Germinal center (tissue), 1 donor: ENCODE results near the gene GATA5.
"Not testable (repeated sequence)": the region's sequence is repeated elsewhere in the genome, so short reads cannot be mapped to it uniquely, and the experiment has no call there.

Source experiments
- DNase-seq: peaks from one replicate; pipeline ENCODE4 v3.0.0; 2012; ENCODE audit warnings: mixed read lengths, low spot score

GATA5 gene

DNA sequence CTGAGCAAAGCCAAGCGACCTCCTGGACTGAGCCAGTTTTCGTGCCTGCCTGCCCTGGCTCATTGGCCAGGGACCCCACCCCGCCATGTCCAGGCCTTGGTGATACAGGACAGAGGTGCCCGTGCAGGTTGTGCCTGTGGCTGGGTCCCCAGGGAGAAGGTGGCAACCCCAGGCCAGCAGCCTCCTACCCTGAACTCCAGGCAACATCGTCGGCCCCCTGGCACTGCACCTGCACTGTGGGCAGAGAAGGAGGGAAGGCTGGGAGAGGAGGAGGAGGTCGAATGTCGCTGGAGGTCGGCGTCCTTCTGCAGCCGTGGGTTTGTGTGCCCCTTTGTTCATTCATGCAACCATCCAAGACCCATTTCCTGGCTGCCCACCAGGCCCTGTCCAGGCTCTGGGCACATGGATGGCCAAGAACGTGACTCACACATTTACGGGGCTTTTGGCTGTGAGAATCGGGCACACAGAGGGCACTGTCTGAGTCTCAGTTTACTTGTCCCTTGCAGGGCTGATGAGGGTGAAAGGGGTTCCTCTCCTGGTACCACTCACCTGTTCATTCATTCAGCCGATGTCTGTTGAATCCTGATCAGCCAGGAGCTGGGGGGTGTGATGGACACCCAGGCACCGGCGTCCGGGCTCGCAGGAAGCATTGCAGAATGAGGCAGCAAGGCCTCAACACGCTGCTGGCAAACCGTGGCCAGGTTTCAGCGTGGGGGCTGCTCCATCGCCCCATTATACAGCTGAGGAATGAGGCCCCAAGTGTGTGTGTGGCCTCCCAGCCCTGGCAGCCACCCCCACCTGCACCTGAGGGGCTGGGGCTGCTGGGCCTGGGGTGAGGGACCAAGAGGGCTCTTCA lies 46.1 kb downstream of the GATA5 start:
- DNase-seq, result no peak

- no peak for DNase-seq
These were observed 47.1 kb downstream of the GATA5 start for GRCh38 chr20:62428396-62429295.

DNA sequence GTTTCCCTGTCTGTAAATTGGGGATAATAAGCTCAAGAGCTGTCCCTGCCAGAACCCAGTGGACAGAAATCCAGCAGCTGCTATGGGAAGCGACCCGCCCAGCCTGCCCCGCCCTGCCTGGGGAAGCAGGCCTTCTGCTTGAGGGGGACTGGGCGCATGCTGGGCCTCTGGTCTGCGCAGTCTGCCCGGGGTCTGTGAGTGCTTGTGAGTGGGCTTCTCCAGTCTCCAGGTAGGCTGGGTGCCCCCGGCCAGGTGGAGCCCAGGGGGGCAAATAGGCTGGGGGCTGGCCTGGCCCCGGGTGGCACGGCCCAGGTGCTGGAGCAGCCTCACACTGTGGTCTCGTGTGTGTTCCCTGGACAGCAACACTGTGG lies 47.8 kb downstream of the GATA5 start:
- DNase-seq, result no peak

- DNase-seq, result no peak
These were observed 48.4 kb downstream of the GATA5 start, which contains the start of gene RBBP8NL for GRCh38 chr20:62427172-62428001. TSS of gene RBBP8NL (minus strand) at chr20:62427539. CDS start at chr20:62419647, 7,892 bp downstream.

DNA sequence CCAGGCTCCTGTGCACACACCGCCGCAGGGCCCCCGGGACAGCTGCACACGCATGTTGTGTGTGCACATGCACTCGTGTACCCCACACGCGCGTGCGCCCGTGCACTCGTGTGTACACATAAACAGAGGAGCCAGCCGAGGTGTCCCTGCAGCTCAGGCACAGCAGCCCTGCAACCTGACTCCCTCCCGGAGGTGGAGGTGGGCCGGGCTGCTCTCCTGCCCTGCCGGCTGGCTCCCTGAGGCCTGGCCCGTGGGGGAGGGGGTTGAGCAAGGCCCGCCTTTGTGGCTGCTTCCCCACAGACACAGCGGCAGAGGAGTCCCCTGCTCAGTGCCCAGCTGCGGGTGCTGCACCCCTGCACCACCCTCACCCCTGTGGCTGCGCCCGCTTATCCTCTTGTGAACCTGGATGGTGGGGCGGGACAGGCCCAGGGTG lies 49.1 kb downstream of the GATA5 start:
- no peak for DNase-seq

DNA sequence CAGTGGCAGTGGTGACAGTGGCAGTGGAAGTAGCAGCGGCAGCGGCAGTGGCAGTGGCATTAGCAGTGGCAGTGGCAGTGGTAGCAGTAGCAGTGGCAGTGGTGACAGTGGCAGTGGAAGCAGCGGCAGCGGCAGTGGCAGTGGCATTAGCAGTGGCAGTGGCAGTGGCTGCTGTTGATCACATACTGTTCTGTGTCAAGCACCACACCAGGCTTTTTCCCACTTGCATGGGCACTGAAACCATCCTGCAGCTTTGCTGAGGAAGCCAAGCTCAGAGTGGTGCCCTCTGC lies 49.8 kb downstream of the GATA5 start:
- not testable (repeated sequence) for DNase-seq

GRCh38 chr20:62425281-62426058 lies 50.3 kb downstream of the GATA5 start:
- DNase-seq, result no peak

- DNase-seq, result no peak
These were observed 51.3 kb downstream of the GATA5 start for GRCh38 chr20:62424249-62425107.

GRCh38 chr20:62423326-62423706 lies 52.5 kb downstream of the GATA5 start:
- no peak for DNase-seq

DNA sequence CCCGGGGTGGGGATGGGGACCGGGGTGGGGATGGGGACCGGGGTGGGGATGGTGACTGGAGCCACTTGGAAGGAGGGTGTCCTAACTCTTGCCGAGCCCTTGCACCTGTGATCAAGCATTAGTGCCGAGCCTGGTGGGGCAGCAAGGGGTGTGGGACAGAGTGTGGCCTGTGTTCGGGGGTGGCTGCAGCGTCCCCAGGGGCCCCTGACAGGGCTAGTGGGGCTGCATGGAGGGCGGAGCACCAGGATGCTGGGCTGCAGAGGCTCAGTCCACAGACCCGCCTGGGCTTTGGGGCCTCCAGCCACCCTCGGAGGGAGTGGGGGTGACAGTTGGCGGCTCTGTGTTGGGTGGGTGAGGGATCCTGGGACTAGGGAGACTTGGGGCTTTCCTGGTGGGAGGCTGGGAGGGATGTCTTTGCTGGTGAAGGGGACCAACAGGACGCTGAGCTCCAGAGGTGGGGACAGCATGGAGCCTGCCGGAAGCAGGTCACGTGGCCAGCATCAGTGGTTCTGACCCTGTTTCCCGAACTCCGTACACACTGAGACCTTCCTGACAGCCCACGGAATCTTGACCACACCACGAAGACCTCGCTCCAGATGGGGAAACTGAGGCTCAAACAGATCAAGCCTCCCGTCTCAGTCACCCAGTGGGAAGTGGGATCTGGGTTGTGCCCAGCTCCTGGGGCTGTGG lies 53.0 kb downstream of the GATA5 start:
- DNase-seq, result no peak

DNA sequence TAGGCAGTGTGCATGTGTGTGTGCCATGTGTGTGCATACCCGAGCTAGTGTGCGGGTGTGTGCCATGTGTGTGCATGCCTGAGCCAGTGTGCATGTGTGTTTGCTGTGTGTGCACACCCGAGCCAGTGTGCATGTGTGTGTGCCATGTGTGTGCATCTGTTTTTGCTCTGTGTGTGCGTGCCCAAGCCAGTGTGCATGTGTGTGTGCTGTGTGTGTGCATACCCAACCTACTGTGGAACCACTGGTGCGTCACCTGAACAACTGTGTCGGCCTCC lies 54.1 kb downstream of the GATA5 start:
- DNase-seq, result no peak

- no peak for DNase-seq
These were observed 54.7 kb downstream of the GATA5 start for GRCh38 chr20:62420846-62421715.

GRCh38 chr20:62419759-62420158 lies 56.0 kb downstream of the GATA5 start:
- DNase-seq, result no peak

DNA sequence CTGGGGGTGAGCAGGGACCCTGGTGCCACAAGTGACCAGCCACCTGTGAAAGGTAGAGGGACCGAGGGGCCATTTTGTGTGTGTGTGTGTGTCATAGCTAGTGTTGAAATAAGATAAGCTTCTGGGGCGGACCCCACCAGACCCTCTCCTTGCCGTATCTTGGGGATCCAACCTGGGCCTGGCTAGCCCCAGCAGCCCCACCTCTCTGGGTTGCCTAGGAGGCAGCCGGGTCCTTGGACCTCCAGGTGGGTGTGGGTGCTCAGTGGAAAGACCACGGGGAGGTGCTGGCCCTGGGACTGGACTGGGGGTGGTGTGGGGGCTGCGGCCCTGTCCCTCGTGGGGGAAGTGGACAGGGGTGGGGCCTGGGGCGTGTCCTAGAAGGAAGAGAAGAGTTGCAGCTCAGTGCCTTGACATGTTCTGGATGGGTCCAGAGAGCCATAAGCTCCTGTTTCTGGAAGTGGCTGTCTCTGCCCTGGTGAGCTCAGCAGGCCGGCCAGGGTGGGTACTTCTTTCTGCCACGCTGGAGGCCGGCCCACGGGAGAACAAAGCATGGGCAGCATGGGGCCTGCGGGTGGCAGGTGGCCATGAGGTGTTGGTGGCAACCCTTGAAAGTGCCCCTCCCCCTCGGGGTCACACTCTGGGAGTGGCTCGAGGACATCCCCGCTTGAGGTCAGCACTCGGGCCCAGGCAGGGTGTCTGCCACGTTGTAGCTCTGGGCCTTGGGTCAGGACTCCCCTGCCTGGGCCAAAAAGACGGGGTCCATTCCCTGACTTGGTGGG lies 56.9 kb downstream of the GATA5 start:
- no peak for DNase-seq

DNA sequence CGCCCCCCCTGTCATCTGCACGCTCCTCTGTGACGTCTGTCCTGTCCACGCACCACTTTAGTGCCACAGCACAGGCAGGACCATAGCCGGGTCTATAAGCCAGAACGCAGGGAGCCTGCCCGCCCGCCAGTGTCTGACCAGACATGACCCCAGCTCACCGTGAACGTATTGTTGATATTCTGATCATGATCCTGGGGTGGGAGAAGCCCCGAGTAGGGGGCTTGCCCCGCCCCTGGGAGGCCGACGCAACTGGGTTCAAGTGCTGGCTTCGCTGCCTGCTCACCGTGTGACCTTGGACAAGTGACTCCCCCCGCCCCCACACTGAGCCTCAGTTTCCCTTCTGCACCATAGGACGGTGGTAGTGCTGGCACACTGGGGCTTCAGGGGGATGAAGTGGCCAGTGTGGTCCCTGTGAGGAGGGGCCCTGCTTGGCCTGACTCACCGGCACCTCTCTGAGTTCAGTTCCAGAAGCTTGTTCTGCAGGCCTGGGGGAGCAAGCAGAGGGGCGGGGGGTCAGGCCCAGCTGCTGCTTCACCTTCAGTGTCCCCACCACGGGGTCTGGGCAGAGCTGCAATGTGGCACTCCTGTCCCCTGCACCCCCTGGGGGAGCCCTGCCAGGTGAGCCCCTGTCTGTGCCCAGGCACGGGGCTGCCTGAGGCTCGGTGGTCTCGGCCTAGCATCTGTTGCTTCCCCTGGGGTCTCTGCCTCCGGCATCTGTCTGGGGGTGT lies 57.6 kb downstream of the GATA5 start:
- no peak for DNase-seq

- DNase-seq, result no peak
These were observed 58.9 kb downstream of the GATA5 start for GRCh38 chr20:62416651-62417637.
